Ovary (tissue), 9 donors: ENCODE measurements around the gene NPPB. TPM values are rescaled to one million over a fixed set of nuclear protein-coding genes. Genes with fewer than 3 reads are reported as not detected.

ENCODE experiments used
- DNase-seq, 5 donors: peaks; one replicate each; pipeline ENCODE4 v3.0.0-alpha.2; 2019 to 2020
- H3K27ac ChIP-seq, 2 donors: fragments of 200-600 bp; one replicate each; pipeline versions ENCODE4 v1.5.1 to v1.8.0; 2019 to 2022
- H3K27me3 ChIP-seq: fragments of 200-600 bp; one replicate; pipeline ENCODE4 v1.8.0; 2022
- H3K36me3 ChIP-seq: fragments of 200-600 bp; sonication (generic); one replicate; pipeline ENCODE4 v1.5.1; 2019
- H3K4me1 ChIP-seq: one replicate; pipeline ENCODE4 v1.8.1; 2013; ENCODE audit warnings: mild to moderate bottlenecking, moderate library complexity; ENCODE audit not compliant: insufficient read depth
- H3K4me3 ChIP-seq: fragments of 200-600 bp; sonication (generic); one replicate; pipeline ENCODE4 v1.5.1; 2017
- H3K9me3 ChIP-seq, 2 donors: fragments of 200-600 bp in 1 of 2; sonication (generic) in 1 of 2; one replicate each; pipeline versions ENCODE4 v1.5.1 to v1.8.1; 2013 to 2019; ENCODE audit warnings: mild to moderate bottlenecking in 1 of 2, moderate library complexity in 1 of 2
- EP300 ChIP-seq: sonication (generic); formaldehyde crosslinking; IDR thresholded peaks from one replicate; pipeline ENCODE4 v1.6.1; 2017; ENCODE audit warnings: antibody characterized with exemption
- POLR2A ChIP-seq: fragments of 450-650 bp; IDR thresholded peaks from one replicate; pipeline ENCODE4 v1.6.1; 2017; ENCODE audit warnings: antibody characterized with exemption, mild to moderate bottlenecking, moderate library complexity
- WGBS, 3 donors: extraction: QIAGEN DNeasy Blood & Tissue Kit in 1 of 3; methylation state at CpG; one replicate each; pipeline versions ENCODE4 v1.1.5 to v1.1.7; 2013 to 2017; 5-methylcytosine and 5-hydroxymethylcytosine counted together
- intact Hi-C, 4 donors: fragments of 100-400 bp; cut with DNase I; formaldehyde crosslinking; loops; one replicate each; pipeline versions ENCODE4 v1.11.0 to v1.15.1; 2022 to 2023
- polyA plus RNA-seq, 2 donors: library from polyadenylated mRNA; stranded (reverse); fragments of 200-250 nt in 1 of 2; fragments of 350-450 nt in 1 of 2; fragmentation: Illumina TruSeq in 1 of 2; extraction: RNeasy Lipid Tissue Mini Kit (QIAGEN cat#74804) in 1 of 2; gene quantifications; one replicate each; pipeline ENCODE4 v1.2.3, GENCODE V29; 2013 to 2014
- total RNA-seq, 7 donors: library from RNA; depleted of rRNA in 2 of 7; stranded (reverse); fragments of >200 nt in 2 of 7; fragmentation: NEBNext Ultra II Directional in 3 of 7; extraction: Animal tissue kit (Norgen Biotek cat#: 25700) in 3 of 7; gene quantifications; one replicate each; pipeline versions ENCODE4 v1.1.0 to v1.2.4, GENCODE V29; 2016 to 2023
- TF ChIP-seq, protein P1 (sequence below), 3 donors: fragments of 450-650 bp in 2 of 3; fragments of 200-600 bp in 1 of 3; IDR thresholded peaks; one replicate each; pipeline versions ENCODE4 v1.5.1 to v1.8.0; 2016 to 2022; ENCODE audit warnings: antibody characterized with exemption in 3 of 3, mild to moderate bottlenecking in 1 of 3
- donor health status: DM: no; HTN: no; CAD: no; lungs with moderate emphysema.
- donor health status: DM: no; HTN: no; CAD: no.
- donor health status: Bipolar disorder and iron deficiency.
- donor health status: DM: yes; HTN: yes; CAD: no.
- donor health status: DM: no; HTN: no; CAD: no.
- donor health status: DM: yes; HTN: yes; CAD: no.

Gene NPPB
- total and polyA plus RNA-seq, 9 donors, result 0.22 TPM; not detected in 8

DNA sequence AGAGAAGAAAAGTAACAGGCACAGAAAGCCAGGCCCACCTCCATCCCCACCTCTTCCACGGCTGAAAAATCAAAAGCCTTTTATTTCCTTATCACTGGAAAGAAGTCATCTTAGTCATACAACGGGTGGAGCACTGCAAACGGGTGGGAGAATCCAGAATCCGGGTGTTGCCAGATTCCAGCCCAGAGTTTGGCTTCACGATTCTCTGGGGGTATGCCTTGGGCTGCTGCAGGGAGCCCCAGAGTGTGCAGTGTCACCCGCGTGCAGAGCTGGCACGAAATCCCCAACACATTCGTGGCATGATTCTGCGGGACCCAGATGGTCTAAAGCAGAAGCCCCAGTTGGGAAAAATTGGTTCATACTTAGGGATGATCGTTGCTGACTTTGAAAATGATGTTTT, 8.6 kb downstream of the NPPB start:
- WGBS, 3 donors, result 43 to 54% (median 43%) methylated on average over 11 of the region's 11 CpGs
- Histone ChIP-seq H3K9me3 (no peaks in the 10 kb centered on the region), H3K27ac (no peak overlapping the region), H3K27me3 (no peaks in the 10 kb centered on the region), H3K4me1 (no peaks in the 10 kb centered on the region), H3K4me3 (no peak overlapping the region), H3K36me3 (no peaks in the 10 kb centered on the region)
- TF ChIP-seq POLR2A (no peak), EP300 (no peak)
- TF ChIP-seq, protein P1, sequence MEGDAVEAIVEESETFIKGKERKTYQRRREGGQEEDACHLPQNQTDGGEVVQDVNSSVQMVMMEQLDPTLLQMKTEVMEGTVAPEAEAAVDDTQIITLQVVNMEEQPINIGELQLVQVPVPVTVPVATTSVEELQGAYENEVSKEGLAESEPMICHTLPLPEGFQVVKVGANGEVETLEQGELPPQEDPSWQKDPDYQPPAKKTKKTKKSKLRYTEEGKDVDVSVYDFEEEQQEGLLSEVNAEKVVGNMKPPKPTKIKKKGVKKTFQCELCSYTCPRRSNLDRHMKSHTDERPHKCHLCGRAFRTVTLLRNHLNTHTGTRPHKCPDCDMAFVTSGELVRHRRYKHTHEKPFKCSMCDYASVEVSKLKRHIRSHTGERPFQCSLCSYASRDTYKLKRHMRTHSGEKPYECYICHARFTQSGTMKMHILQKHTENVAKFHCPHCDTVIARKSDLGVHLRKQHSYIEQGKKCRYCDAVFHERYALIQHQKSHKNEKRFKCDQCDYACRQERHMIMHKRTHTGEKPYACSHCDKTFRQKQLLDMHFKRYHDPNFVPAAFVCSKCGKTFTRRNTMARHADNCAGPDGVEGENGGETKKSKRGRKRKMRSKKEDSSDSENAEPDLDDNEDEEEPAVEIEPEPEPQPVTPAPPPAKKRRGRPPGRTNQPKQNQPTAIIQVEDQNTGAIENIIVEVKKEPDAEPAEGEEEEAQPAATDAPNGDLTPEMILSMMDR (IDR thresholded peaks at IDR 0.05), result no peak
- DNase-seq, result no peak
- intact Hi-C loops, result loop anchor here in 1 of 4 donors (10.0 kb wide), 1 partner anchor 245 kb away; no protein-coding TSS in a partner anchor

DNA sequence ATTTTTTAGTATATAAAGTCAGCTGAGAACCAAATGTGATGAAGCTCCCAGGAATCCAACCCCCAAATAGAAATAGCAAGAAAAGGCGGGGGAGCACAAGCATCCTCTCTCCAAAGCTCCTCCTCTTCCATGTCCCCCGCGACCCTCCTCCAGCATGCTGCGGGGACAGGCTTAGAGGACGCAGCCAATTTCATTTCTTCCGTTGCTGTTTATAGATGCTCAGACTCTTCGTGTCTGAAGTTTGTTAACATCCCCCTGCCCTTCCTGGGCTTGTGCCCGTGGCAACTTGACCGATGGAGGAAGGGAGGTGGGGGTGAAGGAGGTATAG, 10.4 kb downstream of the NPPB start:
- Histone ChIP-seq H3K9me3 (no peaks in the 10 kb centered on the region), H3K4me1 (no peaks in the 10 kb centered on the region), H3K27ac (no peak overlapping the region), H3K4me3 (no peak overlapping the region), H3K27me3 (no peaks in the 10 kb centered on the region), H3K36me3 (no peaks in the 10 kb centered on the region)
- WGBS, 3 donors, result 24 to 41% (median 29%) methylated on average over 9 of the region's 9 CpGs
- no peak for DNase-seq
- intact Hi-C loops, result loop anchor here in 3 of 4 donors (10.0 kb wide), 3 partner anchors 46 to 356 kb away; no protein-coding TSS in a partner anchor
- no peak for TF ChIP-seq POLR2A
- TF ChIP-seq, protein P1 (IDR thresholded peaks at IDR 0.05), result no peak
- TF ChIP-seq EP300, result no peak

DNA sequence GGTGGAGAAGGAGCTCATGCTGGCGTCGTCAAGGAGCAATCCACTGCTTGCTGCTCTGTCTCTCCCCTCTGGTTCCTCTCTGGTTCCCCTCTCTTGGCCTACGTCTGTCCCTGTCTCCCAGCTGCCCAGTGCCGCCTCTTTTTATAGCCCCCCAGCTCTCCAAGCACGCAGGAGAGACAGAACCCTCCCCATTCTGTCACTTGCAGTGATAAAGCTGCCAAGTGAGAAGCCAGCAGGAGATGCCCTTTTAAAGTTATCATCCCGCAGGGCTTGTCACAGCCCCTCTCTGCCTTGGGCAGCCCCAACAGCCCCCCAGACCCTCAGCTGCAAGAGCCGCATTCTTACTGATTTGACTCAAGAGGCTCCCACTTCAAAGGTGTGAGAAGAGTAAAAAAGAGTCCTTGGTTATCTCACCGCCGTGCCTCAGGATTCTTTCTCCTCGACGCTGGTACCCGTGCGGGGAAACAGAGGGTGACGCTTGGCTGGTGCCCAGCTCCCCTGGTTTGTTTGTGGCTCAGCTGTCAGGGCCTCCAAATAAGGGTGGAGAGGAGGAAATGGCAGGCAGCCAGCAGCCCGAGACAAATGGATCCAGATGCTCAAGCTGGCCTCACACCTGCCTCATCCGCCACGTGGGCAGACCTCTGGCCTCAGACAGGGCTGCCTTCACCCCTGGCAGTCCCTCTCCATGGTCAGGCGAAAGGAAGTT, 10.9 kb downstream of the NPPB start, which contains the start of gene NPPA:
TSS of gene NPPA (minus strand) at position 117 of the 706 bp plus-strand sequence. CDS start at position 18, 99 bp downstream.
- TF ChIP-seq EP300 (no peak), POLR2A (no peak)
- TF ChIP-seq, protein P1 (IDR thresholded peaks at IDR 0.05), result no peak
- Histone ChIP-seq H3K36me3 (no peaks in the 10 kb centered on the region), H3K4me3 (no peak within 1 kb of the TSS), H3K27ac (no peak within 1 kb of the TSS), H3K4me1 (no peaks in the 10 kb centered on the region), H3K27me3 (no peaks in the 10 kb centered on the region), H3K9me3 (no peaks in the 10 kb centered on the region)
- DNase-seq, result no peak
- intact Hi-C loops, result loop anchor here in 3 of 4 donors (10.0 kb wide), 3 partner anchors 47 to 357 kb away; no protein-coding TSS in a partner anchor
- 37 to 45% (median 41%) methylated on average over 18 of the region's 18 CpGs for WGBS, 3 donors

DNA sequence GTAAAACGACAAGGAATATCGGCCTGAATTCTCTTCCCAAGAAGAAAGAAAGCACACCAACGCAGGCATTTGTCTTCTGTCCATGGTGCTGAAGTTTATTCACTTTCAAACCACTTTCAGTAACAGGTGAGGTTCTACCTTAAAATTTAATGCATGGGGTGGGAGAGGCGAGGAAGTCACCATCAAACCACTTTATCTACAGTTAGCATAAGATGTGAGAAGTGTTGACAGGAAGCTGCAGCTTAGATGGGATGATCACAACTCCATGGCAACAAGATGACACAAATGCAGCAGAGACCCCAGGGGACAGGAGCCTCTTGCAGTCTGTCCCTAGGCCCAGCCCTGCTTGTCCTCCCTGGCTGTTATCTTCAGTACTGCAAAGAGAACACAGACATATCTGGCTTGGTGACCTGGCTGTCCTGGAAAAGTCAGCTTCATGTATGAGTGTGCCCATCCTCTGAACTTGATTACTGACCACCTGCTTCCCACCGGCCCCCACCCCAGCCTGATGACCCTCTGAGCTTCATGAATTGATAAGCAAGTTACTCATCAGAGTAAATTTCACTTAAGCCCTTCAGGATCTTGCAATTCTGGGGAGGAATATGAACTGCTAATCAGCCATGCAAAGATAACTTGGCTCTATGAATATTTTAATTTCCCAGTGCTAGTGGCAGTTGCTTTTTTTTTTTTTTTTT, 13.0 kb downstream of the NPPB start:
- peaks cover 6% of the 10 kb centered on the region for H3K4me1 ChIP-seq
- no peaks in the 10 kb centered on the region for H3K9me3 ChIP-seq
- no peaks in the 10 kb centered on the region for H3K27me3 ChIP-seq
- no peak for TF ChIP-seq EP300
- TF ChIP-seq, protein P1 (IDR thresholded peaks at IDR 0.05), result no peak
- TF ChIP-seq POLR2A, result no peak
- no peak overlapping the region for H3K27ac ChIP-seq
- no peak overlapping the region for H3K4me3 ChIP-seq
- DNase-seq, result no peak
- 35 to 38% (median 36%) methylated on average over 5 of the region's 5 CpGs for WGBS, 3 donors
- no peaks in the 10 kb centered on the region for H3K36me3 ChIP-seq
- intact Hi-C loops, result loop anchor here in 3 of 4 donors (10.0 kb wide), 3 partner anchors 49 to 359 kb away; no protein-coding TSS in a partner anchor
